Nephron (organoid): ENCODE measurements around the gene PRPF6.

ENCODE experiments used
- H3K27ac Mint-ChIP-seq, 3 experiments: 2 replicates each; pipeline ENCODE4 v1.8.0; 2020; ENCODE audit warnings: mixed read lengths in 3 of 3, mild to moderate bottlenecking in 2 of 3, moderate library complexity in 1 of 3
- H3K27me3 Mint-ChIP-seq: 2 replicates; pipeline ENCODE4 v1.8.0; 2021; ENCODE audit warnings: low read depth, mild to moderate bottlenecking, moderate library complexity, mixed read lengths
- H3K36me3 Mint-ChIP-seq: 2 replicates; pipeline ENCODE4 v1.8.0; 2020; ENCODE audit warnings: low read depth, mixed read lengths
- H3K4me1 Mint-ChIP-seq: 2 replicates; pipeline ENCODE4 v1.8.0; 2020; ENCODE audit warnings: mixed read lengths
- H3K4me3 Mint-ChIP-seq, 3 experiments: 2 replicates each; pipeline ENCODE4 v1.8.0; 2020; ENCODE audit warnings: mild to moderate bottlenecking in 3 of 3, mixed read lengths in 3 of 3, moderate library complexity in 2 of 3
- H3K9me3 Mint-ChIP-seq: 2 replicates; pipeline ENCODE4 v1.8.0; 2020; ENCODE audit warnings: mixed read lengths
- TF ChIP-seq, protein P1 (sequence below), 3 experiments: fragments of 200-600 bp; sonication (generic); IDR thresholded peaks; one replicate each; pipeline ENCODE4 v1.5.0; 2021; ENCODE audit warnings: antibody characterized with exemption in 3 of 3; ENCODE audit not compliant: unreplicated experiment in 3 of 3

Gene PRPF6

DNA sequence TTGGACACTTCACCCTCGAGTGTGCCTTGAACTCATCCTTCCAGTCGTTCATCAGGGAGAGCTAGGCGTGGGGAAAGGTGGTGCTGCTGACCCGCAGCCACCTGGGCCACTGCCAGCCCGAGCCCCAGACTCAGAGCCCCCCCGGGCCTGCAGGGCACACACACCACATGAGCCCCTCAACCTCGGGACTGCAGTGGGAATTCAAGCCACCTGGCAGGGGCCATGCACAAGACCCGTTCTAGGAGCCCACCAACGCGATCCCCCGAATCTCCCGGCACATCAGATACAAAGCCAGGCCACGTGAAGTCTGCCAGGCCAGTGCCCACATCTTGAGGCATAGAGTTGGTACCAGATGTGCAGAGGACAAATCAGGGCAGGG, 14.0 kb upstream of the PRPF6 start:
- peak overlapping the region; percentile 34 to 87 (median 58) for H3K4me3 Mint-ChIP-seq
- no peaks in the 10 kb centered on the region for H3K4me1 Mint-ChIP-seq
- H3K36me3 Mint-ChIP-seq, result peaks cover 14% of the 10 kb centered on the region
- no peak overlapping the region for H3K27ac Mint-ChIP-seq
- TF ChIP-seq, protein P1, sequence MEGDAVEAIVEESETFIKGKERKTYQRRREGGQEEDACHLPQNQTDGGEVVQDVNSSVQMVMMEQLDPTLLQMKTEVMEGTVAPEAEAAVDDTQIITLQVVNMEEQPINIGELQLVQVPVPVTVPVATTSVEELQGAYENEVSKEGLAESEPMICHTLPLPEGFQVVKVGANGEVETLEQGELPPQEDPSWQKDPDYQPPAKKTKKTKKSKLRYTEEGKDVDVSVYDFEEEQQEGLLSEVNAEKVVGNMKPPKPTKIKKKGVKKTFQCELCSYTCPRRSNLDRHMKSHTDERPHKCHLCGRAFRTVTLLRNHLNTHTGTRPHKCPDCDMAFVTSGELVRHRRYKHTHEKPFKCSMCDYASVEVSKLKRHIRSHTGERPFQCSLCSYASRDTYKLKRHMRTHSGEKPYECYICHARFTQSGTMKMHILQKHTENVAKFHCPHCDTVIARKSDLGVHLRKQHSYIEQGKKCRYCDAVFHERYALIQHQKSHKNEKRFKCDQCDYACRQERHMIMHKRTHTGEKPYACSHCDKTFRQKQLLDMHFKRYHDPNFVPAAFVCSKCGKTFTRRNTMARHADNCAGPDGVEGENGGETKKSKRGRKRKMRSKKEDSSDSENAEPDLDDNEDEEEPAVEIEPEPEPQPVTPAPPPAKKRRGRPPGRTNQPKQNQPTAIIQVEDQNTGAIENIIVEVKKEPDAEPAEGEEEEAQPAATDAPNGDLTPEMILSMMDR (IDR thresholded peaks at IDR 0.05; ENCODE audit: unreplicated experiment in 3 of 3), result no peak
- no peaks in the 10 kb centered on the region for H3K27me3 Mint-ChIP-seq
- no peaks in the 10 kb centered on the region for H3K9me3 Mint-ChIP-seq

DNA sequence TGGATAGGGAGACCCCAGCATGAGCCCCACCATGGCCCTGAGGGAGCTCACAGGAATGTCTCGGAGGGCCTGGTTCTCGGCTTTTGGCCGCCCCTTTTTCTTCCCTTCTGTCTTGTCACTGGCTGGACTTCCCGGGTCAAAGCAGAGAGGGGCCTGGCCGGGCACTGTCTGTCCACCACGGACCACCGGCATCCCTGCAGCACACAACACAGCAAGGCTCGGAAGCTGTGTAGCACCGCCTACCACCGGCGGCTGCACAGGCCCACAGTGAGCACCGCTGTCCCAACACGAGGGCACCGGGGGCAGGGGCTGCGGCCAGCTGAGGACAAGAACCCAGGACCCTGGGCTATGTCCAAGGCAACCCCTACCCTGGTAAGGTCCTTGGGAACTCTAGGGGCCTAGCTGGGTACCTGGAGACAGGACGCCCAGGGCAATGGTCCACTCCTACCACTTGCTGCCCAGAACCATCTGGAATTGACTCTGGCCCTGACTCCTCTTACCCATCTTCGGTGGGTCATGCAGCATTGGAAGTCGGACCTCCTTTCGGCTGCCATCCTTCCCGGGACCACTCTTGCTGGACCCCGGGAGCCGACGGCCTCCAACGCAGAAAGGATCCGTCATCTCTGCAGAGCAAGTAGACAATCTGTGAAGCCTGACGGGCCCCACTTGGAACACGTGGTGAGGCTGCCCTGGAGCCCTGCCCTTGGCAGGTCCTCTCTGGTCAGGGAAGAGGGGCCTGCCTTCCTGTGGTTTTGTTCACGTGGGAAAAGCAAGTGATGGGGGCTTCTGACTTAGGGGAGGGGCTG, 13.4 kb upstream of the PRPF6 start:
- no peaks in the 10 kb centered on the region for H3K4me1 Mint-ChIP-seq
- H3K27me3 Mint-ChIP-seq, result no peaks in the 10 kb centered on the region
- H3K27ac Mint-ChIP-seq, result no peak overlapping the region
- TF ChIP-seq, protein P1 (IDR thresholded peaks at IDR 0.05; ENCODE audit: unreplicated experiment in 3 of 3), result no peak
- peaks cover 14% of the 10 kb centered on the region for H3K36me3 Mint-ChIP-seq
- peak overlapping the region; percentile 87 to 88 (median 87) for H3K4me3 Mint-ChIP-seq
- H3K9me3 Mint-ChIP-seq, result no peaks in the 10 kb centered on the region

DNA sequence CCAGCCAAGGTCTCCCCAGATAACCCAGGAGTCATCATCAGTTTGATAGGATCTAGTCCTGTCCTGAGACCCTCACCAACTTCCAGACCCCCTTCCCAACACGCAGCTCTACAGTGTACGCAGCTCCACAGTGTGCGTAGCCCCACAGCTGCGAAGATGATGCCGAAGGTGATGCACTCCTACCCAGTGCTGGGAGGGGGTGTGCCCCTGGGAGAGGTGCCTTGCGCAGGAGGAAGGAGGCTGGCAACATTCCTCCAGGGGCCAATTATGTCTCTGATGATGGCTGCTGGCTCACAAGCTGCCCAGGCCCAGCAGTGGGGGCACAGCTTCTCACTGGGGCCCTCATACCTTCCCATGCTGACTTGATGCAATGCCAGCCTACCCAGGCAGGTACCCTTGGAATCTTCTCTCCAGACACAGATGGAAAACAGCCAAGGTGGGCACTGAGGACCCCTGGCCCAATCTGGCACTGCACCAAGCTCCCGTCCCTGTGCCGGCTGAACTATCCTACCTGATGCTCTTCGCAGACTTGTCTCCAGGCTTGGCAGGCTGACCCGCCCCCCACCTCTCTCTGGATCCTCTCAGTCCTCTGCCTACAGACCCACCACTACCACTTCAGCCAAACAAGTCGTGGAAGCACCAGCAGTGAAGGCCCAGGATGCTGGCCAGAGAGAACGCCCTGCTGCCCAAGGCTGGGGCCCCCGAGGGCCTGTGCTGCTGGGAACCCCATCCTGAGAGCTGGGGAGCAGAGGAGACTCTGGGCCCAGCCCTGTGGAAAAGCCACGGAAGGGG, 12.6 kb upstream of the PRPF6 start:
- Mint-ChIP-seq H3K27ac (peak overlapping the region in 1 of 3 experiments; percentile 64), H3K4me3 (peak overlapping the region; percentile 87 to 88 (median 87)), H3K4me1 (peaks cover 6% of the 10 kb centered on the region), H3K9me3 (no peaks in the 10 kb centered on the region), H3K27me3 (no peaks in the 10 kb centered on the region), H3K36me3 (peaks cover 10% of the 10 kb centered on the region)
- TF ChIP-seq, protein P1 (IDR thresholded peaks at IDR 0.05; ENCODE audit: unreplicated experiment in 3 of 3), result no peak

DNA sequence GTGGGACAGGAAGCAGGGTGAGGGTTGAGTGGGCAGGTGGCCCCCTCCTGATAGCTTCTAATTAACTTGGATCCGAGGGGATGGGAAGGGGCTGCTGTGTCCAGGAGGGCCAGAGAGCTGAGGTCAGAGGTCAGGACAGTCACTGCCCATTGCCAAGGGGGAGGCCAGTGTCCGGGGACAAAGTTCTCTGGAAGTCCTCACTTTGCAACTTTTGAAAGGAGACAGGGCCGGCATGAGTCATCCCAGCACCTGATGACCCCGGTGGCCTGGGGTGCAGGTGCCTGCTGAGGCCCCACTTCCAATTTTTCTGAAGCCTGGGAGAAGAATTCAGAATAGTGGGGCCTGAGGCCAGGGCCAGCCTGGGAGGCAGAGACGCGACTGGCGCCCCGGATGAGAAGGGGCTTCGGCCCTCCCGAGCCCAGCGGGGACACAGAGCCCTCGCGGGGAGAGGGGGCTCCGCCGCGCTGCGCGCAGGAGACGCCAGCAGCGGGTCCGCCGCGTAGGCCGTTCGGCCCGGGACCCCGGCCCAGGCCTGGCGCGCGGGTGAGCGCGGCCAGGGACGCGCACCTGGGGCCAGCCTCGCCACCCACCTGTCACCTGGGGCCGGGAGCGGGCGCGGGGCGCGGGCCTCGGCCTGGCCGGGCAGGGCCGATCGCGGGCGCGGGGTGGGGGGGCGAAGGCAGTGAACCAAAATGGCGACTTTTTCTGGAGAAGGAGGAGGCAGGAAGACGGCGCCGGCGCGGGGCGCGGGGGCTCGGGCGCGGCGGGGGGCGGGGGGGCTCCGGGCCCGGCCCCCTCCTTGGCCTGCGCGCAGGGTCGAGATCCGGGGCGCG, 11.8 kb upstream of the PRPF6 start:
- Mint-ChIP-seq H3K9me3 (no peaks in the 10 kb centered on the region), H3K4me1 (peaks cover 15% of the 10 kb centered on the region), H3K27me3 (no peaks in the 10 kb centered on the region), H3K36me3 (peaks cover 10% of the 10 kb centered on the region), H3K4me3 (peak overlapping the region; percentile 87 to 88 (median 87)), H3K27ac (peak overlapping the region in 2 of 3 experiments; percentile 64 to 75)
- TF ChIP-seq, protein P1 (IDR thresholded peaks at IDR 0.05; ENCODE audit: unreplicated experiment in 3 of 3), result no peak

DNA sequence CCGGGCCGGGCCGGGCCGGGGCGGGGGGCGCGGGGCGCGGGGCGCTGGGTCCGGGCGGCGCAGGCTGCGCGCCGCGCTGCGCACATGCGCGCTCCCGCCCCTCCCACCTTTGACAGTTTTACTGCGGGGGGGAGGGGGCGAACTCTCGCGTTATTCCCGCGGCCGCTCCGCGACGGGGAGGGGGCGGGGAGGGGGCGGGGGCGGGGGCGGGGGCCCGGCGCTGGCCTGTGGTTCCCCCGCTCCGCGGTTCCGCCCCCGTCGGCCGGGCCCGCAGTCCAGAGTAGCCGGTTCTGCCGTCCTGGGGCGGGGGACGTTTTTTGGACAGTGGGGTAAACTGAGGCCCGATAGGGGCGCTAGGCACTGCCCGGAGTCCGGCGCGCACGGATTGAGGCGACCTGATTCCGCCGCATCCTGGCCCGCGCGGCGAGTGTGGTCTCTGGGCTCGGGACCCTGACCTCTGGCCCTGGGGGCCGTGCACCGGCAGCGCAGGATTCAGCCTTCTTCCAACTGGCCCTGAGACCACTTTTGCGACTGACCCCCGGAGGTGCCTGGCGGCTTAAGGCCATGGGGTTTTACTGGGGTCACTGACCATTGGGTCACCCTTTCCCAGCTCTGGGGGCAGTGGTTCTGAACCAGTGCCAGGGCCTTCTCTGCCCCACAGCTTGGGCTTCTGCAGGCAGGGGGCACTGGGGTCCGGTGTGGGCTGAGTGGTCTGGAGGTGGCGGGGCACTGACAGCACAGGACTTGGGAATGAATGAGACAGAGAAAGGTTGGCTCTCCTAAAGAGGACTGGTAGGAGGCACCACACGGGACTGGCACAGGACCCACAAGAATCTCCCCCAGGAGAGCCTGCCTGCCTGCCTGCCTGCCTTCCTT, 10.9 kb upstream of the PRPF6 start, which contains the start of gene ZNF512B:
Gene ZNF512B, minus strand, starts transcription at position 93 of the 876 bp plus-strand sequence. CDS start 1,980 bp downstream, outside the sequence.
- H3K4me3 Mint-ChIP-seq, result peak within 1 kb of the TSS; percentile 87 to 88 (median 87)
- H3K4me1 Mint-ChIP-seq, result peaks cover 15% of the 10 kb centered on the region
- TF ChIP-seq, protein P1 (IDR thresholded peaks at IDR 0.05; ENCODE audit: unreplicated experiment in 3 of 3), result no peak
- no peaks in the 10 kb centered on the region for H3K9me3 Mint-ChIP-seq
- H3K36me3 Mint-ChIP-seq, result peaks cover 10% of the 10 kb centered on the region
- H3K27me3 Mint-ChIP-seq, result no peaks in the 10 kb centered on the region
- H3K27ac Mint-ChIP-seq, result peak within 1 kb of the TSS in 2 of 3 experiments; percentile 64 to 75
